Activated T-helper 2 cell treated with anti-CD3 and anti-CD28 coated beads, Interferon-gamma antibody, Interleukin-2, Interleukin-4, amounts not matched to agents 10 μg/mL and 5 μg/mL and 100 μg/mL, durations not matched to agents 14 hours and 24 hours and 36 hours (primary cell): Measurements from ENCODE around the gene INSC. TPM values are rescaled to one million over a fixed set of nuclear protein-coding genes. Genes with fewer than 3 reads are reported as not detected.

ENCODE experiments used
- DNase-seq: peaks from one replicate; pipeline ENCODE4 v3.0.0; 2021; ENCODE audit warnings: low spot score
- H3K27ac Mint-ChIP-seq: one replicate; pipeline ENCODE4 v1.8.0; 2021; ENCODE audit warnings: mixed read lengths
- H3K27me3 Mint-ChIP-seq: one replicate; pipeline ENCODE4 v1.8.0; 2021; ENCODE audit warnings: low read depth, mixed read lengths
- H3K36me3 Mint-ChIP-seq: one replicate; pipeline ENCODE4 v1.8.0; 2021; ENCODE audit warnings: low read depth, mixed read lengths
- H3K4me1 Mint-ChIP-seq: one replicate; pipeline ENCODE4 v1.8.0; 2021; ENCODE audit warnings: low read depth, mixed read lengths
- H3K4me3 Mint-ChIP-seq: one replicate; pipeline ENCODE4 v1.8.0; 2021; ENCODE audit warnings: low read depth, mild to moderate bottlenecking, moderate library complexity, mixed read lengths
- H3K9me3 Mint-ChIP-seq: one replicate; pipeline ENCODE4 v1.8.0; 2021; ENCODE audit warnings: mixed read lengths
- intact Hi-C: fragments of 100-400 bp; cut with micrococcal nuclease; formaldehyde crosslinking; loops from one replicate; pipeline ENCODE4 v1.15.1; 2023
- total RNA-seq: library from RNA; stranded (reverse); gene quantifications from 2 replicates; pipeline ENCODE4 v1.2.3, GENCODE V29; 2022

Gene INSC
- total RNA-seq, 1 donor from 2014 or later, result 0.34 TPM

DNA sequence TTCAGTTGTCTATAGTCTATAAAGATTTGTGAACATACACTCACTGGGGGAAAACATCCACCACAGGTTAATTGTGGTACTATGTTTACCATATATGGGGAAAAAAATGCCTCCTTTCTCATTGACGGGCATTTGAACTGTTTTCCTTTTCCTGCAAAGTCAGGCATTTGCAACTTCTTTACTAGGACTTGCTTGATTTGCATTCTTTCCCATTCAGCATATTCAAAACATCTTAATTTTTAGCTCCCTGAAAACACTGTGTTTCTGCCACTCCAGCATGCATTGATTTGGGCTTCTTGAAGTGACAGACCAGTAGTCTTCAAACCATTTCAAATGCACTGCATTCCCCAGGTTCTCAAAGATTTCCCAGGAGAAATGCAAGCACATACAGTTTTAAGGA is 67.6 kb downstream of the INSC start:
- Mint-ChIP-seq H3K36me3 (no peaks in the 10 kb centered on the region), H3K27ac (no peak overlapping the region), H3K4me3 (no peak overlapping the region), H3K27me3 (peaks cover 5% of the 10 kb centered on the region), H3K9me3 (no peaks in the 10 kb centered on the region), H3K4me1 (no peaks in the 10 kb centered on the region)
- intact Hi-C loops, result no loop called here
- no peak for DNase-seq

- Mint-ChIP-seq H3K27me3 (peaks cover 8% of the 10 kb centered on the region), H3K9me3 (no peaks in the 10 kb centered on the region), H3K36me3 (no peaks in the 10 kb centered on the region), H3K27ac (no peak overlapping the region), H3K4me3 (no peak overlapping the region), H3K4me1 (no peaks in the 10 kb centered on the region)
- intact Hi-C loops, result no loop called here
- DNase-seq, result no peak
These were observed 70.3 kb downstream of the INSC start for GRCh38 chr11:15185021-15185420.

DNA sequence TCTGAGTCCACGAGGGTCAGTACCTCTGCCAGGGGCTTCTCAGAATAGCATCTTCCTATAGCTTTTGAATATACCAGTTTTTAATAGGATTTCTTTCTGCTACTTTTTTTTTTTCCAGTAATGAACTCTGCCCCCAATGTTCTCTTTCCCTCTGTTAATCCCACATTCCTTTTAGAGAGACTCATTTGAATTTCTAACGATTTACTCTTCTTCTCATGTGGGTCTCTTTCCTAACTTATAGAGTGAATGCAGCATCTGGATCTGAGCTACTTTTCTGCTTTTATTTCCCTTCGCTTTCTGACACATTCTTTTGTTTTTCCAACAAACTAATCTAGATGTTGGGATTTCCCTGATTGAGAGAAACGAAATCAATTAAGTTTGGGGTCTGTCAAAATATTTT is 71.4 kb downstream of the INSC start:
- intact Hi-C loops, result no loop called here
- H3K27ac Mint-ChIP-seq, result no peak overlapping the region
- no peak overlapping the region for H3K4me3 Mint-ChIP-seq
- no peaks in the 10 kb centered on the region for H3K4me1 Mint-ChIP-seq
- H3K36me3 Mint-ChIP-seq, result no peaks in the 10 kb centered on the region
- no peak for DNase-seq
- H3K9me3 Mint-ChIP-seq, result no peaks in the 10 kb centered on the region
- H3K27me3 Mint-ChIP-seq, result peaks cover 8% of the 10 kb centered on the region

GRCh38 chr11:15189189-15189588 is 74.5 kb downstream of the INSC start:
- no peak overlapping the region for H3K4me3 Mint-ChIP-seq
- intact Hi-C loops, result no loop called here
- H3K9me3 Mint-ChIP-seq, result no peaks in the 10 kb centered on the region
- no peaks in the 10 kb centered on the region for H3K36me3 Mint-ChIP-seq
- H3K4me1 Mint-ChIP-seq, result no peaks in the 10 kb centered on the region
- DNase-seq, result no peak
- H3K27ac Mint-ChIP-seq, result no peak overlapping the region
- peaks cover 8% of the 10 kb centered on the region for H3K27me3 Mint-ChIP-seq

DNA sequence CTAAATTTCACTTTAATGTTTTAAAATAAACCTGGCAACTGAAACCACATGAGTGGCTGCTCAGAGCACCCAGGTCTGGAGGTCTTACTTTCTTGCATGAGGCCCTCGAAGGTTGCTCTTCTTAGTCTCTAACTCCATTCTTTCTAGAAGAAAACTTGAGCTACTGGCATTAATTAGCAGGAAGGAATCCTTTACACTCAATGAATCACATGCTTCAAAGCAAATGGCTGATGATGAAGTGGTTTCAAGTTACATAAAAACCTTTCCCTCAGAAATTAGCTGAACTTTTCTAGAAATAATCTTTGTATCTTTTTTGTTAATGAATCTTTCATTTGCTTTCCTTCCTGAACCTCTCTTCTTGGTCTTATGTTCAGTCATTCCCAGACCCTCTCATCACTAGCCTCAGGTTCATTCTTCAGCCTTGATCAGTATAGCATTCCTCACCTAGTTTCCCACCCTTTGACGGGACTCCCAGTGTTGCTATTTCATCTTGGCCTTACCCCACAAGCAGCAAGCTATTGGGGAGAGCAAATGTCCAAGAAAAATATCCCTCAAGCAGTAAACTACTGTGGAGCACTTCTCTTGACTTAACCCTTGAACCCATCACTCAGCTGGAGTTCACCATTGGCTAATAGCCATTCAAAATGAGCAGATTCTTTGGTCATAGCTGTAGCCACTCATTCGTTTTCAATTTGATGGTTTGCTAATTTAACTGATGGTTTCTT is 75.1 kb downstream of the INSC start:
- intact Hi-C loops, result no loop called here
- Mint-ChIP-seq H3K4me3 (no peak overlapping the region), H3K27me3 (peaks cover 8% of the 10 kb centered on the region), H3K27ac (no peak overlapping the region), H3K36me3 (no peaks in the 10 kb centered on the region), H3K9me3 (no peaks in the 10 kb centered on the region), H3K4me1 (no peaks in the 10 kb centered on the region)
- no peak for DNase-seq

- Mint-ChIP-seq H3K4me3 (no peak overlapping the region), H3K9me3 (no peaks in the 10 kb centered on the region), H3K36me3 (no peaks in the 10 kb centered on the region), H3K4me1 (no peaks in the 10 kb centered on the region), H3K27ac (no peak overlapping the region), H3K27me3 (peaks cover 8% of the 10 kb centered on the region)
- intact Hi-C loops, result no loop called here
- DNase-seq, result no peak
These were observed 75.9 kb downstream of the INSC start for GRCh38 chr11:15190611-15191010.

DNA sequence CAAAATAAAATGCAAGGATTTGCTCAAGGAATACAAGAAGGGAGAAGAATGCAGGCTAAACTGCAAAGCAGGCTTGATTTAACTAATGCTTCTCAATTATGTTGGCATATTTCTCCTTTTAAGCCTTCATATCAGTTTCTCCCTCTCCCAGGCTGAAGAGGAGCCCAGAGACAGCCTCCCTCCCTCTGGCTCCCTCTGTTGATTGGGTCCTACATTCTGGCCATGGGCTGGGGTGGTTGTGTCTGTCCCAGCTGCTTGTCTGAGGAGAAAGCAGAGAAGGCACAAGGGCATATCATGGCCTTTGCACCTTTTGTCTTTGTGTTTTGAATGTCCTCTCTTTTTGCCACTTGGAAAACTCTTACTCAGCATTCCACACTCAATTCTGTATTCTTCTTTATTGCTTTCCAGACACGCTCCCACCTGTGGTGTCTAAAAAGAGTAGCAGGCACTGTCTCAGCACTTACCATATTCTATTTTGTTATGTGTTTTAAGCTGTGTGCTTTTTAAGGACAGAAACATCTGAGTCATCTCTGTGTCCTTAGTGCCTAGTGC is 77.4 kb downstream of the INSC start:
- no peaks in the 10 kb centered on the region for H3K9me3 Mint-ChIP-seq
- intact Hi-C loops, result no loop called here
- H3K27ac Mint-ChIP-seq, result no peak overlapping the region
- DNase-seq, result no peak
- peaks cover 5% of the 10 kb centered on the region for H3K27me3 Mint-ChIP-seq
- H3K4me1 Mint-ChIP-seq, result no peaks in the 10 kb centered on the region
- H3K4me3 Mint-ChIP-seq, result no peak overlapping the region
- no peaks in the 10 kb centered on the region for H3K36me3 Mint-ChIP-seq

- DNase-seq, result no peak
- H3K4me1 Mint-ChIP-seq, result no peaks in the 10 kb centered on the region
- no peak overlapping the region for H3K4me3 Mint-ChIP-seq
- intact Hi-C loops, result no loop called here
- H3K27me3 Mint-ChIP-seq, result peaks cover 4% of the 10 kb centered on the region
- no peaks in the 10 kb centered on the region for H3K9me3 Mint-ChIP-seq
- no peaks in the 10 kb centered on the region for H3K36me3 Mint-ChIP-seq
- no peak overlapping the region for H3K27ac Mint-ChIP-seq
These were observed 80.1 kb downstream of the INSC start for GRCh38 chr11:15194671-15195415.

- Mint-ChIP-seq H3K4me3 (no peak overlapping the region), H3K4me1 (no peaks in the 10 kb centered on the region)
These were observed 80.9 kb downstream of the INSC start for GRCh38 chr11:15195454-15196200.

GRCh38 chr11:15196704-15197103 is 82.0 kb downstream of the INSC start:
- Mint-ChIP-seq H3K4me1 (no peaks in the 10 kb centered on the region), H3K9me3 (no peaks in the 10 kb centered on the region), H3K27me3 (peaks cover 4% of the 10 kb centered on the region), H3K4me3 (no peak overlapping the region), H3K27ac (no peak overlapping the region), H3K36me3 (no peaks in the 10 kb centered on the region)
- no peak for DNase-seq
- intact Hi-C loops, result no loop called here

More at GRCh38 chr11:15195454-15196200, 80.9 kb downstream of the INSC start:
- DNase-seq, result no peak
- Mint-ChIP-seq H3K27me3 (peaks cover 4% of the 10 kb centered on the region), H3K9me3 (no peaks in the 10 kb centered on the region), H3K27ac (no peak overlapping the region), H3K36me3 (no peaks in the 10 kb centered on the region)
- intact Hi-C loops, result no loop called here

- H3K4me1 Mint-ChIP-seq, result no peaks in the 10 kb centered on the region
- no peak for DNase-seq
- peaks cover 4% of the 10 kb centered on the region for H3K27me3 Mint-ChIP-seq
- intact Hi-C loops, result no loop called here
- H3K36me3 Mint-ChIP-seq, result no peaks in the 10 kb centered on the region
- no peaks in the 10 kb centered on the region for H3K9me3 Mint-ChIP-seq
- no peak overlapping the region for H3K4me3 Mint-ChIP-seq
- H3K27ac Mint-ChIP-seq, result no peak overlapping the region
These were observed 83.0 kb downstream of the INSC start for GRCh38 chr11:15197696-15198095.

DNA sequence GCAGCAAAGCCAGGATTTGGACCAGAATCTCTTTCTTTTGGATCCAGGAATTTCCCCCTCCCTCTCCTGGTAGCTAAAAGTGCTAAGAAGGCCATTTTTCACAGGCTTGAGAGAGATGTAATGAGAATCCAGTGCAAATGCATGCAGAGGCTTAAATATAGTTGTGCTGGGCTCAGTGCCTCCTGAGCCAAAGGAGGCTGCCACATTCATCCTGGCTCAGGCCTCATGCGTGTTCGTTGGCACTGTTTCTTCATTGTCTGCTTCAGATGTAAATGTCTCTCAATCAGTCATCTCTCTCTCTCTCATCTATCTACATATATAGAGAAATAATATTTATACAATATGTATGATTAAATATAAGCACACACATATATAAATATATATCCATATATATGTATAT is 83.6 kb downstream of the INSC start:
- intact Hi-C loops, result no loop called here
- H3K4me1 Mint-ChIP-seq, result no peaks in the 10 kb centered on the region
- no peak for DNase-seq
- H3K9me3 Mint-ChIP-seq, result no peaks in the 10 kb centered on the region
- no peak overlapping the region for H3K4me3 Mint-ChIP-seq
- H3K27me3 Mint-ChIP-seq, result peaks cover 4% of the 10 kb centered on the region
- no peaks in the 10 kb centered on the region for H3K36me3 Mint-ChIP-seq
- no peak overlapping the region for H3K27ac Mint-ChIP-seq

GRCh38 chr11:15199693-15200092 is 85.0 kb downstream of the INSC start:
- Mint-ChIP-seq H3K9me3 (no peaks in the 10 kb centered on the region), H3K4me3 (no peak overlapping the region), H3K36me3 (no peaks in the 10 kb centered on the region), H3K27ac (no peak overlapping the region), H3K27me3 (peaks cover 4% of the 10 kb centered on the region), H3K4me1 (no peaks in the 10 kb centered on the region)
- intact Hi-C loops, result no loop called here
- no peak for DNase-seq
